ENCODE data around the gene NLGN3. TPM values are rescaled to one million over a fixed set of nuclear protein-coding genes. Genes with fewer than 3 reads are reported as not detected.

NLGN3 gene
- total and polyA plus RNA-seq, 2 donors (not counting 1 experiment from before 2014, with no cell fraction given), result 0.81 to 1.3 TPM

- CTCF ChIA-PET, result no interaction called here
- Mint-ChIP-seq H3K4me3 (no peak overlapping the region), H3K9me3 (ENCODE audit: insufficient read depth) (no peaks in the 10 kb centered on the region)
These were observed 66.2 kb downstream of the NLGN3 start for GRCh38 chrX:71210816-71211215.

DNA sequence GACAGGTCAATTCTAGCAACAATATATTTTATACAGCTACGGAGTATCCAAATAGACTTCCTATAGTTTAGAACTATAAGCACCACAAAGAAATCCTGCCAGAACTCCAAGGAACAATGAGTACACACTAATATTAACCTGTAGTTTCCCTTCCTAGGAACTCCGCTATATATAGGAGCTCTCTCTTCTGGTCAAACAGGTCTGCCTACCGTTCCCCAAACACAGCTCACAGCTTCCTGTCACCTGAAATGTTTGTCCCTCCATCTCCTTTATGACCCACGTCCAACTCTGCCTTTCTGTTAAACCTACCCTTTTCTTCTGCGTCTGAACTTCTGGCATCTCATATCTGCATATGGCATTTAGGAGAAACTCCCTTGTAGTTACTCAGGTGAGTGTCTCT lies 67.9 kb downstream of the NLGN3 start:
- intact Hi-C loops (cut with micrococcal nuclease), result no loop called here
- no peaks in the 10 kb centered on the region for H3K4me1 Mint-ChIP-seq
- no peak overlapping the region for H3K27ac ChIP-seq (ENCODE audit: low read length in 2 of 2)
- TF ChIP-seq, protein P1, sequence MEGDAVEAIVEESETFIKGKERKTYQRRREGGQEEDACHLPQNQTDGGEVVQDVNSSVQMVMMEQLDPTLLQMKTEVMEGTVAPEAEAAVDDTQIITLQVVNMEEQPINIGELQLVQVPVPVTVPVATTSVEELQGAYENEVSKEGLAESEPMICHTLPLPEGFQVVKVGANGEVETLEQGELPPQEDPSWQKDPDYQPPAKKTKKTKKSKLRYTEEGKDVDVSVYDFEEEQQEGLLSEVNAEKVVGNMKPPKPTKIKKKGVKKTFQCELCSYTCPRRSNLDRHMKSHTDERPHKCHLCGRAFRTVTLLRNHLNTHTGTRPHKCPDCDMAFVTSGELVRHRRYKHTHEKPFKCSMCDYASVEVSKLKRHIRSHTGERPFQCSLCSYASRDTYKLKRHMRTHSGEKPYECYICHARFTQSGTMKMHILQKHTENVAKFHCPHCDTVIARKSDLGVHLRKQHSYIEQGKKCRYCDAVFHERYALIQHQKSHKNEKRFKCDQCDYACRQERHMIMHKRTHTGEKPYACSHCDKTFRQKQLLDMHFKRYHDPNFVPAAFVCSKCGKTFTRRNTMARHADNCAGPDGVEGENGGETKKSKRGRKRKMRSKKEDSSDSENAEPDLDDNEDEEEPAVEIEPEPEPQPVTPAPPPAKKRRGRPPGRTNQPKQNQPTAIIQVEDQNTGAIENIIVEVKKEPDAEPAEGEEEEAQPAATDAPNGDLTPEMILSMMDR (IDR thresholded peaks at IDR 0.05), result no peak
- H3K27me3 ChIP-seq (replicated peaks in 1 of 4; ENCODE audit: control extremely low read depth in 1 of 4, control insufficient read depth in 3 of 4, insufficient read depth in 4 of 4, low read length in 3 of 4), result no peaks in the 10 kb centered on the region
- no peak for ATAC-seq (ENCODE audit: low read depth)
- POLR2A ChIA-PET, result no interaction called here
- H3K36me3 ChIP-seq (replicated peaks in 1 of 2; ENCODE audit: control extremely low read depth in 1 of 2, control insufficient read depth in 1 of 2, extremely low read depth in 1 of 2, insufficient read depth in 2 of 2, low read length in 1 of 2), result no peaks in the 10 kb centered on the region
- no peak overlapping the region for H2AFZ ChIP-seq (ENCODE audit: insufficient read depth, low read depth, low read length, poor library complexity, severe bottlenecking)
- no peaks in the 10 kb centered on the region for H3K9me3 Mint-ChIP-seq (ENCODE audit: insufficient read depth)
- no peak for DNase-seq
- no peaks in the 10 kb centered on the region for H3K9me3 ChIP-seq (ENCODE audit: control extremely low read depth in 1 of 3, control insufficient read depth in 2 of 3, insufficient read depth in 1 of 3, low read length in 2 of 3)
- H3K4me3 ChIP-seq (ENCODE audit: control extremely low read depth in 1 of 5, extremely low read depth in 1 of 5, insufficient read depth in 1 of 5, low read depth in 2 of 5, low read length in 4 of 5), result no peak overlapping the region
- H4K20me1 ChIP-seq (ENCODE audit: control insufficient read depth, insufficient read depth, low read length, poor library complexity, severe bottlenecking), result no peaks in the 10 kb centered on the region
- 100% methylated on average over 2 of the region's 5 CpGs for WGBS (ENCODE audit: insufficient coverage)
- no peak overlapping the region for H3K4me2 ChIP-seq (replicated peaks; ENCODE audit: low read depth, low read length, poor library complexity, severe bottlenecking)
- H3K79me2 ChIP-seq (ENCODE audit: control insufficient read depth, insufficient read depth, low read length), result no peaks in the 10 kb centered on the region
- CTCF ChIA-PET, result interaction anchor here (0.7 kb wide), 1 partner anchor 949 kb away, joined by 3 read pairs; no protein-coding TSS in a partner anchor
- no peak overlapping the region for H3K4me3 Mint-ChIP-seq
- peaks cover 12% of the 10 kb centered on the region for H3K27me3 Mint-ChIP-seq
- no peak overlapping the region for H3K27ac Mint-ChIP-seq
- H3K4me1 ChIP-seq (ENCODE audit: control insufficient read depth in 2 of 2, insufficient read depth in 2 of 2, low read length in 2 of 2), result no peaks in the 10 kb centered on the region
- H3K9ac ChIP-seq (ENCODE audit: low read length), result no peak overlapping the region

More at GRCh38 chrX:71210816-71211215, 66.2 kb downstream of the NLGN3 start:
- Mint-ChIP-seq H3K27me3 (peaks cover 12% of the 10 kb centered on the region), H3K4me1 (no peaks in the 10 kb centered on the region), H3K27ac (no peak overlapping the region)
- H3K27me3 ChIP-seq (replicated peaks in 1 of 4; ENCODE audit: control extremely low read depth in 1 of 4, control insufficient read depth in 3 of 4, insufficient read depth in 4 of 4, low read length in 3 of 4), result no peaks in the 10 kb centered on the region
- ATAC-seq (ENCODE audit: low read depth), result no peak
- no peaks in the 10 kb centered on the region for H3K4me1 ChIP-seq (ENCODE audit: control insufficient read depth in 2 of 2, insufficient read depth in 2 of 2, low read length in 2 of 2)
- H3K9ac ChIP-seq (ENCODE audit: low read length), result no peak overlapping the region
- POLR2A ChIA-PET, result no interaction called here
- TF ChIP-seq EZH2 (IDR thresholded peaks at IDR 0.05; ENCODE audit: borderline replicate concordance, insufficient read depth, low read depth, low read length, poor library complexity, severe bottlenecking), result no peak
- TF ChIP-seq, protein P1 (IDR thresholded peaks at IDR 0.05), result no peak
- H3K4me2 ChIP-seq (replicated peaks; ENCODE audit: low read depth, low read length, poor library complexity, severe bottlenecking), result no peak overlapping the region
- no peak overlapping the region for H2AFZ ChIP-seq (ENCODE audit: insufficient read depth, low read depth, low read length, poor library complexity, severe bottlenecking)
- intact Hi-C loops (cut with micrococcal nuclease), result no loop called here
- H3K9me3 ChIP-seq (ENCODE audit: control extremely low read depth in 1 of 3, control insufficient read depth in 2 of 3, insufficient read depth in 1 of 3, low read length in 2 of 3), result no peaks in the 10 kb centered on the region
- H3K36me3 ChIP-seq (replicated peaks in 1 of 2; ENCODE audit: control extremely low read depth in 1 of 2, control insufficient read depth in 1 of 2, extremely low read depth in 1 of 2, insufficient read depth in 2 of 2, low read length in 1 of 2), result no peaks in the 10 kb centered on the region
- H3K79me2 ChIP-seq (ENCODE audit: control insufficient read depth, insufficient read depth, low read length), result no peaks in the 10 kb centered on the region
- WGBS (ENCODE audit: insufficient coverage), result 100% methylated on average over 1 of the region's 3 CpGs
- no peak overlapping the region for H3K27ac ChIP-seq (ENCODE audit: low read length in 2 of 2)
- no peak overlapping the region for H3K4me3 ChIP-seq (ENCODE audit: control extremely low read depth in 1 of 5, extremely low read depth in 1 of 5, insufficient read depth in 1 of 5, low read depth in 2 of 5, low read length in 4 of 5)
- no peak for DNase-seq
- no peaks in the 10 kb centered on the region for H4K20me1 ChIP-seq (ENCODE audit: control insufficient read depth, insufficient read depth, low read length, poor library complexity, severe bottlenecking)
